Activated CD4-positive, alpha-beta T cell treated with anti-CD3 and anti-CD28 coated beads, Interleukin-2, amount 10 ng/mL, durations not matched to agents 7 days and 5 days (primary cell): Measurements from ENCODE around the gene MTHFD1L. TPM values are rescaled to one million over a fixed set of nuclear protein-coding genes. Genes with fewer than 3 reads are reported as not detected.
A peak's percentile ranks its signal among the peaks of the same experiment; 100 is the strongest.

Experiments
- CTCF ChIA-PET: fragments of 350-600 bp; sonication (Branson Sonifier 250); formaldehyde crosslinking; loops from one replicate; lab custom pipeline; 2021; ENCODE audit warnings: antibody characterized with exemption; lab: Charles Lee
- POLR2A ChIA-PET: fragments of 350-600 bp; sonication (Branson Sonifier 250); formaldehyde crosslinking; loops from one replicate; lab custom pipeline; 2021; ENCODE audit warnings: antibody characterized with exemption; lab: Charles Lee
- DNase-seq: peaks from one replicate; pipeline ENCODE4 v3.0.0-alpha.2; 2020
- H3K27ac Mint-ChIP-seq: one replicate; pipeline ENCODE4 v1.8.0; 2021; ENCODE audit warnings: mild to moderate bottlenecking, moderate library complexity, mixed read lengths
- H3K27me3 Mint-ChIP-seq: one replicate; pipeline ENCODE4 v1.8.0; 2021; ENCODE audit warnings: mixed read lengths
- H3K36me3 Mint-ChIP-seq: one replicate; pipeline ENCODE4 v1.8.0; 2021; ENCODE audit warnings: low read depth, mixed read lengths
- H3K4me1 Mint-ChIP-seq: one replicate; pipeline ENCODE4 v1.8.0; 2021; ENCODE audit warnings: mixed read lengths
- H3K4me3 Mint-ChIP-seq: one replicate; pipeline ENCODE4 v1.8.0; 2021; ENCODE audit warnings: mild to moderate bottlenecking, moderate library complexity, mixed read lengths
- H3K9me3 Mint-ChIP-seq: one replicate; pipeline ENCODE4 v1.8.0; 2021; ENCODE audit warnings: mixed read lengths
- total RNA-seq, 2 experiments: library from RNA; stranded (reverse); gene quantifications; one replicate each; pipeline ENCODE4 v1.2.3, GENCODE V29; 2021

The MTHFD1L gene
- total RNA-seq, 2 experiments from 2014 or later: 34.9 to 40.6 TPM

DNA sequence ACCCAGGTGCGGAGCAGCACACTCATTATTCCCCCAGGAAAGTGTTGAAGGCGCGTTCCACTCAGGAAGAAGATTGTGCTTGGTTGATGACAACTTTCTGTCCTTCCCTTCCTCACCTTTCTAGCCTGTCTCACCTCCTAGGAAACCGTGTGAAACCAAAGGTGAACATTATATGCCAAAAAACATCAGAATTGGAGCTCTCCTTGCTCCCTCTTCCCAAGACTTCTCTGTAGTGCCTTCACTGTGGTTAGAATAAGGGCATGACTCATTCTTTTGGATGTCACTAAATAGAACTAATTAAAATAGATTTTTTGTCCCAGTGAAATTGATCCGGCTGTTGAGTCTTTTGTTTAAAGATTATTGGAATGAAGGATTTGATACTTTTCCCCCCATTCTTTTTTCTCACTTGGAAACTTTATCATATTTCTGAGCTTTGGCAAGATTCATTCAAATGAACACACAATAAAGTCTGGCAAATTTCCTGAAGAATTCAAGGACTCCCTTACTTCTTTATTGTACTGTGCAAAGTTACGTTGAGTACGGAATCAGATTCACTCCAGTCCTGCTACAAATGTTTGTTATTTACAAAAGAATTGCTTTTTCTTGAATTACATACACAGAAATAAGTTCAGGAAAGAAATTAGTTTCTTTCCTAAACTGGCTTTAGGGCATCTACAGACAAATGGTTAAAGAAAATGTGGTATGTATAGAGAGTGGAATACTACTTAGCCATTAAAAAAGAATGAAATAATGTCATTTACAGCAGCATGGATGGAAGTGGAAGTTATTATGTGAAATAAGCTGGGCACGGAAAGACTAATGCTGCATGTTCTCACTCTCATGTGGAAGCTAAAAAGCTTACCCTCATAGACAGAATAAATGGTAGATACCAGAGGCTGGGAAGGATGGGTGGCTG, 231.4 kb downstream of the MTHFD1L start:
- ChIA-PET CTCF (interaction anchor here (0.6 to 1.7 kb wide), 2 partner anchors 13 to 23 kb away, joined by 3 read pairs; no protein-coding TSS in a partner anchor), POLR2A (no interaction called here)
- Mint-ChIP-seq H3K27ac (no peak overlapping the region), H3K27me3 (no peaks in the 10 kb centered on the region), H3K4me3 (no peak overlapping the region), H3K9me3 (no peaks in the 10 kb centered on the region), H3K36me3 (peaks cover 44% of the 10 kb centered on the region), H3K4me1 (peaks cover 15% of the 10 kb centered on the region)
- no peak for DNase-seq

DNA sequence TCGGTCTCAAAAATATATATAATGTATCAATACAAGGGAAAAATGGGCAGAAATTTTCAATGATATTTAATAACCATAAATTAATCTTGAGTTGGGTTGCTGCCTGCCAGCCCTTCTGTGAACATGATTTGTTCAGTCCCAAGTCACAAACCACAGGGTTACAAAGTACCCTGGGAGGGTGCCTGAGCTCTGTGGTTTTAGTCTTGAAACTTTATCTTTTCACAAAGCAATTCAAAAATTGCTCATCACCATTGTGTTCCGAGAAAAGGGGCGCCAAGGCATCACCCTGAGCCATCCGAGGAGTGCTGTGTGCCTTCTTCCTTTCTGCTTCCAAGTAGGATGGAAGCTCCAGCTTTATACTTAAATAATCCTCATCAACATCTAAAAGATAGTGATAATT, 232.7 kb downstream of the MTHFD1L start:
- DNase-seq: peak; percentile 7
- peaks cover 15% of the 10 kb centered on the region for H3K4me1 Mint-ChIP-seq
- POLR2A ChIA-PET: no interaction called here
- H3K9me3 Mint-ChIP-seq: no peaks in the 10 kb centered on the region
- H3K27ac Mint-ChIP-seq: no peak overlapping the region
- peaks cover 36% of the 10 kb centered on the region for H3K36me3 Mint-ChIP-seq
- CTCF ChIA-PET: interaction anchor here (1.7 kb wide), 1 partner anchor 12 kb away, joined by 3 read pairs; no protein-coding TSS in a partner anchor
- H3K4me3 Mint-ChIP-seq: no peak overlapping the region
- no peaks in the 10 kb centered on the region for H3K27me3 Mint-ChIP-seq

DNA sequence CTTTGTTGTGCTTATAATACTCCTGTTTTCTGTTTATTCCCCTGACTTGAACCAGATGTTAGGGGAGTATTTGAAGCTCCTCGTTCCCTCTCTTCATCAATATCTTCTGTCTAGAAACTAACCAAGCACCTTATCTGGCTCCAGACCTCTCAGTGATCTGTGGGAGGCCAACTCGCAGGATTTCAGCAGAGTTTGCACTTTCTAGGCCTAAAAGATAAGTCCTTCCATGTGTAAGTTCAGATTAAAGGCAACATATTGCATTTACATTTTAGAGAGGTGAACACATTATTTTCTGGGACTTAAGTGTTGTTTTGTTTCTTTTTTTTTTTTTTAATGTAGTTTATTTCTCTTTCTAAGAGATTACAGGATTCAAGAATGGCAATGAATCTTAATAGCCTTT, 234.8 kb downstream of the MTHFD1L start:
- CTCF ChIA-PET: interaction anchor here (0.6 to 1.2 kb wide), 3 partner anchors 26 to 224 kb away, joined by 3 to 6 read pairs (median 3); no protein-coding TSS in a partner anchor
- no peaks in the 10 kb centered on the region for H3K9me3 Mint-ChIP-seq

DNA sequence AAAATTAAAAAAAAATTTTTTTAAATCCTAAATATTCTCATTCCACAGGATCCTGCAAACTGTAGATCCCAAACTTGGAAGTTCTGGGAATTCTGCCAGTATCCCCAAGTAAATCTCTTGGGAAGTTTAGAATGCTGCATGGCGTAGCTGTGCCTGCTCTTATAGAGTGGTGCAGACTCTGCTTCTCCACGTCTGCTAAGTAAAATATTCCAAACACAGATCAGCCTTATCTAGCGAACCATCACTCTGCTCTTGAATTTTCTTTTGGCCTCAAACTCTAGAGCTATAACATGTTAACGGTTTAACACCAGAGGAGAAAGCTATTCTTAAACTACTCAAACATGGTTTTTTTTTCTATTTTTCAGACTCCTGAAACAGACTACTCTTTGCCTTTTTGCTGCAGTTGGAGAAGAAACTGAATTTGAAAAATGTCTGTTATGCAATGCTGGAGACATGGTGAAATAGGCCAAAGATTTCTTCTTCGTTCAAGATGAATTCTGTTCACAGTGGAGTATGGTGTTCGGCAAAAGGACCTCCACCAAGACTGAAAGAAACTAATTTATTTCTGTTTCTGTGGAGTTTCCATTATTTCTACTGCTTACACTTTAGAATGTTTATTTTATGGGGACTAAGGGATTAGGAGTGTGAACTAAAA, 235.8 kb downstream of the MTHFD1L start:
- no peak for DNase-seq
- ChIA-PET CTCF (interaction anchor here (0.6 kb wide), 1 partner anchor 884 kb away, joined by 4 read pairs; no protein-coding TSS in a partner anchor), POLR2A (no interaction called here)
- Mint-ChIP-seq H3K27me3 (no peaks in the 10 kb centered on the region), H3K27ac (no peak overlapping the region), H3K9me3 (no peaks in the 10 kb centered on the region), H3K4me3 (no peak overlapping the region), H3K4me1 (peaks cover 15% of the 10 kb centered on the region), H3K36me3 (peaks cover 18% of the 10 kb centered on the region)

More for the DNA sequence above, 234.8 kb downstream of the MTHFD1L start:
- Mint-ChIP-seq H3K27me3 (no peaks in the 10 kb centered on the region), H3K4me1 (peaks cover 15% of the 10 kb centered on the region), H3K4me3 (no peak overlapping the region), H3K36me3 (peaks cover 23% of the 10 kb centered on the region), H3K27ac (no peak overlapping the region)
- DNase-seq: no peak
- POLR2A ChIA-PET: no interaction called here

- Mint-ChIP-seq H3K36me3 (peaks cover 16% of the 10 kb centered on the region), H3K4me1 (peaks cover 15% of the 10 kb centered on the region), H3K27me3 (no peaks in the 10 kb centered on the region), H3K4me3 (no peak overlapping the region), H3K27ac (no peak overlapping the region), H3K9me3 (no peaks in the 10 kb centered on the region)
- ChIA-PET CTCF (interaction anchor here (0.6 kb wide), 1 partner anchor 885 kb away, joined by 4 read pairs; no protein-coding TSS in a partner anchor), POLR2A (no interaction called here)
- no peak for DNase-seq
These were observed 236.6 kb downstream of the MTHFD1L start for GRCh38 chr6:151101816-151102694.

DNA sequence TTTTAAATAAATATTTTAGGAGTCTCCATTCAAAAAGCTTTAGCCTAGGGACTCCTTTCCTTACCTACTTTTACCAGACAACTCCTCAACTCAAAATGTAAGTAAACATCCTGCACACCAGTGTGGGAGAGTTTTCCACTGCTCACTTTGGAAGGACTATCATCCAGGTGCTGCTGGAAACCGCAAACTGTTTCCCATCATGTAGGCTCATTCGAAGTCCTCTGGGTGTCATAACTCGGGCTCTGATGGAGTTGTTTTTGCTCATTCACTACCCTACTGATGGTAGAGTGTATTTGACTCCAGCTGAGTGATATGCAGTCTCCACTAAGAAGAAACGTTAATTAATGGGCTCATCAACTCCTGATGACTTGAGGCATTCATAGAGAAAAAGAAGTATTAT, 237.8 kb downstream of the MTHFD1L start:
- H3K27ac Mint-ChIP-seq: no peak overlapping the region
- peaks cover 11% of the 10 kb centered on the region for H3K36me3 Mint-ChIP-seq
- H3K4me3 Mint-ChIP-seq: no peak overlapping the region
- DNase-seq: no peak
- H3K9me3 Mint-ChIP-seq: no peaks in the 10 kb centered on the region
- POLR2A ChIA-PET: no interaction called here
- peaks cover 4% of the 10 kb centered on the region for H3K4me1 Mint-ChIP-seq
- no peaks in the 10 kb centered on the region for H3K27me3 Mint-ChIP-seq
- CTCF ChIA-PET: no interaction called here

- POLR2A ChIA-PET: no interaction called here
- no peak for DNase-seq
These were observed 242.5 kb downstream of the MTHFD1L start for GRCh38 chr6:151107897-151108427.

DNA sequence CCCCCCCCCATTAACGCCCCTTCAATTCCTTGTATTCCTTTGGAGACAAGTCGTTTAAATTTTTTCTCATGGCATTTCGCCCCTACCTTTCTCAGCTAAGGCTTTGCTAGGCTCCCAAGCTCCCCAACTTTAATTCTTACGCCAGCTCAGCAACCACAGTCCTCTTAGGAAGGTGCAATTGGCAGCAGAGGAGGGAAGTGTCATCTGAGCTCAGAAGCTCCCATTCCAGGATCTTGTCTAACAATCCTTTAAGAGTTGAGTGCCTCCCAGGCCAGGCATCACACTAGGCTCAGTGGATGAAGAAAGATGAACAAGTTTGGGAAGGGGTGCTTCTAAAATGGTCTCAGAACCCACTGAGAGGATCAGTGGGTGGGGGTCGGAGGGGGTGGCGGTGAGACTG, 243.0 kb downstream of the MTHFD1L start:
- H3K27me3 Mint-ChIP-seq: peaks cover 4% of the 10 kb centered on the region
- ChIA-PET POLR2A (no interaction called here), CTCF (no interaction called here)
- no peaks in the 10 kb centered on the region for H3K9me3 Mint-ChIP-seq
- no peak overlapping the region for H3K27ac Mint-ChIP-seq
- no peak overlapping the region for H3K4me3 Mint-ChIP-seq
- no peaks in the 10 kb centered on the region for H3K36me3 Mint-ChIP-seq
- no peaks in the 10 kb centered on the region for H3K4me1 Mint-ChIP-seq
- DNase-seq: no peak

More at GRCh38 chr6:151107897-151108427, 242.5 kb downstream of the MTHFD1L start:
- Mint-ChIP-seq H3K27me3 (peaks cover 4% of the 10 kb centered on the region), H3K36me3 (no peaks in the 10 kb centered on the region), H3K4me1 (no peaks in the 10 kb centered on the region), H3K27ac (no peak overlapping the region), H3K9me3 (no peaks in the 10 kb centered on the region), H3K4me3 (no peak overlapping the region)
- CTCF ChIA-PET: no interaction called here

DNA sequence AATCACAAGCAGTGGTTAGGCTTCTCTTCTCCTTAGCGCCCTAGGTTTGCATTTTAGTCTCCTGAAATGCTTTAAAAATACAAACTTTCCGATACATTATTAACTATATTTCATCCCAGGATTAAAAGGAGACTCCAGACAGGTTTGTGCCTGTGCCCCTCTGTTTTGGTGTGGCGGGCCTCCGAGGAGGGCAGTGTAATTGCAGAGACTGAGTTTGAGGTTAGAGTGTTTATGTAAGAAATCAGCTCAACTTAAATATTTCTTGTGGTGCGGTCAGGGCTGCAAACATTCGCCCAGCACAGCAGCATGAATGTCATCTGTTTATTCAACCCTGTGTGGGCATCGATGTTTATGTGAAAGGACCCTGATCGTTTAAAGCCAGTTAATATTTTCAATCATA, 243.9 kb downstream of the MTHFD1L start:
- Mint-ChIP-seq H3K4me1 (no peaks in the 10 kb centered on the region), H3K4me3 (no peak overlapping the region), H3K27ac (no peak overlapping the region), H3K36me3 (no peaks in the 10 kb centered on the region), H3K9me3 (no peaks in the 10 kb centered on the region), H3K27me3 (peaks cover 4% of the 10 kb centered on the region)
- DNase-seq: no peak
- ChIA-PET CTCF (interaction anchor here (1.2 kb wide), 1 partner anchor 11 kb away, joined by 3 read pairs; no protein-coding TSS in a partner anchor), POLR2A (no interaction called here)

- Mint-ChIP-seq H3K27ac (no peak overlapping the region), H3K4me3 (no peak overlapping the region), H3K9me3 (no peaks in the 10 kb centered on the region), H3K36me3 (no peaks in the 10 kb centered on the region), H3K4me1 (no peaks in the 10 kb centered on the region), H3K27me3 (peaks cover 4% of the 10 kb centered on the region)
- CTCF ChIA-PET: interaction anchor here (0.9 to 1.2 kb wide), 2 partner anchors 9 to 12 kb away, joined by 3 read pairs; no protein-coding TSS in a partner anchor
- POLR2A ChIA-PET: no interaction called here
- no peak for DNase-seq
These were observed 244.5 kb downstream of the MTHFD1L start for GRCh38 chr6:151109869-151110575.

- no peaks in the 10 kb centered on the region for H3K4me1 Mint-ChIP-seq
- H3K9me3 Mint-ChIP-seq: no peaks in the 10 kb centered on the region
- CTCF ChIA-PET: interaction anchor here (0.9 to 1.2 kb wide), 2 partner anchors 8 to 13 kb away, joined by 3 read pairs; no protein-coding TSS in a partner anchor
- H3K36me3 Mint-ChIP-seq: no peaks in the 10 kb centered on the region
- H3K27me3 Mint-ChIP-seq: peaks cover 4% of the 10 kb centered on the region
- DNase-seq: no peak
- no peak overlapping the region for H3K4me3 Mint-ChIP-seq
- H3K27ac Mint-ChIP-seq: no peak overlapping the region
- POLR2A ChIA-PET: no interaction called here
These were observed 245.0 kb downstream of the MTHFD1L start for GRCh38 chr6:151110576-151110905.
